Neural cell (in vitro differentiated cells): ENCODE results near the gene LDB3. TPM values are rescaled to one million over a fixed set of nuclear protein-coding genes. Genes with fewer than 3 reads are reported as not detected.

Experiments
- H2AFZ ChIP-seq: fragments of 200-600, 300-800 bp; sonication (generic), shearing (Covaris generic); 2 replicates; pipeline ENCODE4 v1.6.0; 2014; ENCODE audit warnings: low read depth, mild to moderate bottlenecking, antibody characterized with exemption, low read length, moderate library complexity
- H3F3A ChIP-seq: fragments of 200-600 bp; shearing (Covaris generic); 2 replicates; pipeline ENCODE4 v1.6.1; 2016; ENCODE audit warnings: mild to moderate bottlenecking, moderate library complexity, mixed read lengths, antibody characterized with exemption, low read length; ENCODE audit not compliant: insufficient read depth, poor library complexity, severe bottlenecking
- H3K27ac ChIP-seq: fragments of 200-600, 300-800 bp; sonication (generic), shearing (Covaris generic); 2 replicates; pipeline ENCODE4 v1.5.1; 2014; ENCODE audit warnings: mild to moderate bottlenecking, low read length, moderate library complexity
- H3K27me3 ChIP-seq: fragments of 300-800, 200-600 bp; sonication (generic), shearing (Covaris generic); 2 replicates; pipeline ENCODE4 v1.6.0; 2014; ENCODE audit warnings: mild to moderate bottlenecking, low read depth, low read length, moderate library complexity; ENCODE audit not compliant: insufficient read depth
- H3K36me3 ChIP-seq: fragments of 300-800, 200-600 bp; sonication (generic), shearing (Covaris generic); 2 replicates; pipeline ENCODE4 v1.5.1; 2014; ENCODE audit warnings: mild to moderate bottlenecking, antibody characterized with exemption, low read length, moderate library complexity; ENCODE audit not compliant: insufficient read depth
- H3K4me2 ChIP-seq: fragments of 300-800, 200-600 bp; sonication (generic), shearing (Covaris generic); 2 replicates; pipeline ENCODE4 v1.6.0; 2014; ENCODE audit warnings: mild to moderate bottlenecking, low read length
- H3K4me3 ChIP-seq: fragments of 300-800, 200-600 bp; sonication (generic), shearing (Covaris generic); 2 replicates; pipeline ENCODE4 v1.5.1; 2014; ENCODE audit warnings: mild to moderate bottlenecking, low read length, moderate library complexity
- H3K79me2 ChIP-seq: fragments of 200-600 bp; shearing (Covaris generic); replicated peaks from 2 replicates; pipeline ENCODE4 v1.6.0; 2014; ENCODE audit warnings: mild to moderate bottlenecking, low read length, moderate library complexity; ENCODE audit not compliant: insufficient read depth
- H3K9ac ChIP-seq: fragments of 300-800, 200-600 bp; sonication (generic), shearing (Covaris generic); 2 replicates; pipeline ENCODE4 v1.6.1; 2016; ENCODE audit warnings: mild to moderate bottlenecking, low read length, mixed read lengths
- H3K9me2 ChIP-seq: fragments of 200-600 bp; shearing (Covaris generic); 2 replicates; pipeline ENCODE4 v1.6.1; 2016; ENCODE audit warnings: mild to moderate bottlenecking, low read length, mixed read lengths; ENCODE audit not compliant: insufficient read depth
- H3K9me3 ChIP-seq: fragments of 200-600, 300-800 bp; sonication (generic), shearing (Covaris generic); 2 replicates; pipeline ENCODE4 v1.6.1; 2016; ENCODE audit warnings: mild to moderate bottlenecking, mixed run types, low read length, moderate library complexity, mixed read lengths
- H4K20me1 ChIP-seq: fragments of 200-600 bp; shearing (Covaris generic); 2 replicates; pipeline ENCODE4 v1.6.1; 2016; ENCODE audit warnings: mild to moderate bottlenecking, mixed run types; ENCODE audit not compliant: insufficient read depth
- EP300 ChIP-seq: fragments of 450-650 bp; conservative IDR thresholded peaks from 2 replicates; pipeline ENCODE4 v1.6.1; 2014; ENCODE audit warnings: antibody characterized with exemption, mild to moderate bottlenecking, moderate library complexity; ENCODE audit not compliant: poor library complexity, severe bottlenecking
- EZH2 ChIP-seq: fragments of 200-600, 300-800 bp; shearing (Covaris generic), sonication (generic); IDR thresholded peaks from 2 replicates; pipeline ENCODE4 v1.6.1; 2014; ENCODE audit warnings: antibody characterized with exemption, low read length, borderline replicate concordance, mild to moderate bottlenecking; ENCODE audit not compliant: insufficient read depth, poor library complexity, severe bottlenecking
- MXI1 ChIP-seq: fragments of 450-650 bp; conservative IDR thresholded peaks from 2 replicates; pipeline ENCODE4 v1.6.1; 2014; ENCODE audit warnings: antibody characterized with exemption, mild to moderate bottlenecking; ENCODE audit not compliant: poor library complexity, severe bottlenecking
- POLR2AphosphoS5 ChIP-seq: IDR thresholded peaks from 2 replicates; pipeline ENCODE4 v1.6.1; 2012
- RAD21 ChIP-seq: fragments of 450-650 bp; conservative IDR thresholded peaks from 2 replicates; pipeline ENCODE4 v1.6.1; 2014; ENCODE audit warnings: antibody characterized with exemption, mild to moderate bottlenecking, moderate library complexity
- SMC3 ChIP-seq: fragments of 450-650 bp; conservative IDR thresholded peaks from 2 replicates; pipeline ENCODE4 v1.6.1; 2014; ENCODE audit warnings: antibody characterized with exemption, mild to moderate bottlenecking, moderate library complexity; ENCODE audit not compliant: poor library complexity
- TAF1 ChIP-seq: IDR thresholded peaks from 2 replicates; pipeline ENCODE4 v1.6.1; 2012; ENCODE audit warnings: low read depth
- polyA plus RNA-seq: library from polyadenylated mRNA; depleted of rRNA; stranded (reverse); fragments of >200 nt; gene quantifications from 2 replicates; pipeline ENCODE4 v1.2.3, GENCODE V29; 2014
- TF ChIP-seq, protein P1 (sequence below): IDR thresholded peaks from 2 replicates; pipeline ENCODE4 v1.6.1; 2012; ENCODE audit warnings: borderline replicate concordance
- TF ChIP-seq, protein P2 (sequence below): fragments of 450-650 bp; IDR thresholded peaks from 2 replicates; pipeline ENCODE4 v1.5.1; 2014; ENCODE audit warnings: antibody characterized with exemption, mild to moderate bottlenecking, moderate library complexity; ENCODE audit not compliant: poor library complexity, severe bottlenecking

LDB3 gene
- polyA plus RNA-seq, 1 donor from 2014 or later = 0.12 TPM

DNA sequence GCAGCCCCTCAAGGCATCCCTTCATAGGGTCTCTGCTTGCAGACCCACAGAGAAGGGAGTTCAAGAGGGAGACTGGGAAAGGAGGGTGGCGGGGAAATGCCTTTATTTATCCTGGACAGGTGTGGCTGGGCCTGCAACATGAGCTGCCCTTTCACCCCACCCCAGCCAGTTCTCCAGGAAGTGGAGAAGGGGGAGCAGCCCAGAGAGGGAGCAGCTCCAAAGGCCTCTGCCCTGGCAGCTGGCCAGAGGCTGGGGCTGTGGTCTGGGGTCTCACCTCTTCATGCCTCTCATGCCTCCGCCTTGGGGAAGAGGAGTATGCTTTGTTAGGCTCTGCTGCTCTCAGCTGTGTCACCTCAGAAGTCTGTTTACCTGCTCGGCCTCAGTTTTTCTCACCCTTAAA is 3.1 kb downstream of the LDB3 start:
- H3K27ac ChIP-seq = no peak overlapping the region
- H3K4me3 ChIP-seq = no peak overlapping the region
- no peaks in the 10 kb centered on the region for H3K9me3 ChIP-seq
- no peak overlapping the region for H2AFZ ChIP-seq
- no peaks in the 10 kb centered on the region for H3F3A ChIP-seq
- no peaks in the 10 kb centered on the region for H3K27me3 ChIP-seq
- H3K9ac ChIP-seq = no peak overlapping the region
- TF ChIP-seq EP300 (no peak), TAF1 (no peak), MXI1 (no peak), RAD21 (no peak), SMC3 (no peak), EZH2 (no peak), POLR2AphosphoS5 (no peak)
- TF ChIP-seq, protein P1, sequence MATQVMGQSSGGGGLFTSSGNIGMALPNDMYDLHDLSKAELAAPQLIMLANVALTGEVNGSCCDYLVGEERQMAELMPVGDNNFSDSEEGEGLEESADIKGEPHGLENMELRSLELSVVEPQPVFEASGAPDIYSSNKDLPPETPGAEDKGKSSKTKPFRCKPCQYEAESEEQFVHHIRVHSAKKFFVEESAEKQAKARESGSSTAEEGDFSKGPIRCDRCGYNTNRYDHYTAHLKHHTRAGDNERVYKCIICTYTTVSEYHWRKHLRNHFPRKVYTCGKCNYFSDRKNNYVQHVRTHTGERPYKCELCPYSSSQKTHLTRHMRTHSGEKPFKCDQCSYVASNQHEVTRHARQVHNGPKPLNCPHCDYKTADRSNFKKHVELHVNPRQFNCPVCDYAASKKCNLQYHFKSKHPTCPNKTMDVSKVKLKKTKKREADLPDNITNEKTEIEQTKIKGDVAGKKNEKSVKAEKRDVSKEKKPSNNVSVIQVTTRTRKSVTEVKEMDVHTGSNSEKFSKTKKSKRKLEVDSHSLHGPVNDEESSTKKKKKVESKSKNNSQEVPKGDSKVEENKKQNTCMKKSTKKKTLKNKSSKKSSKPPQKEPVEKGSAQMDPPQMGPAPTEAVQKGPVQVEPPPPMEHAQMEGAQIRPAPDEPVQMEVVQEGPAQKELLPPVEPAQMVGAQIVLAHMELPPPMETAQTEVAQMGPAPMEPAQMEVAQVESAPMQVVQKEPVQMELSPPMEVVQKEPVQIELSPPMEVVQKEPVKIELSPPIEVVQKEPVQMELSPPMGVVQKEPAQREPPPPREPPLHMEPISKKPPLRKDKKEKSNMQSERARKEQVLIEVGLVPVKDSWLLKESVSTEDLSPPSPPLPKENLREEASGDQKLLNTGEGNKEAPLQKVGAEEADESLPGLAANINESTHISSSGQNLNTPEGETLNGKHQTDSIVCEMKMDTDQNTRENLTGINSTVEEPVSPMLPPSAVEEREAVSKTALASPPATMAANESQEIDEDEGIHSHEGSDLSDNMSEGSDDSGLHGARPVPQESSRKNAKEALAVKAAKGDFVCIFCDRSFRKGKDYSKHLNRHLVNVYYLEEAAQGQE = no peak
- TF ChIP-seq, protein P2, sequence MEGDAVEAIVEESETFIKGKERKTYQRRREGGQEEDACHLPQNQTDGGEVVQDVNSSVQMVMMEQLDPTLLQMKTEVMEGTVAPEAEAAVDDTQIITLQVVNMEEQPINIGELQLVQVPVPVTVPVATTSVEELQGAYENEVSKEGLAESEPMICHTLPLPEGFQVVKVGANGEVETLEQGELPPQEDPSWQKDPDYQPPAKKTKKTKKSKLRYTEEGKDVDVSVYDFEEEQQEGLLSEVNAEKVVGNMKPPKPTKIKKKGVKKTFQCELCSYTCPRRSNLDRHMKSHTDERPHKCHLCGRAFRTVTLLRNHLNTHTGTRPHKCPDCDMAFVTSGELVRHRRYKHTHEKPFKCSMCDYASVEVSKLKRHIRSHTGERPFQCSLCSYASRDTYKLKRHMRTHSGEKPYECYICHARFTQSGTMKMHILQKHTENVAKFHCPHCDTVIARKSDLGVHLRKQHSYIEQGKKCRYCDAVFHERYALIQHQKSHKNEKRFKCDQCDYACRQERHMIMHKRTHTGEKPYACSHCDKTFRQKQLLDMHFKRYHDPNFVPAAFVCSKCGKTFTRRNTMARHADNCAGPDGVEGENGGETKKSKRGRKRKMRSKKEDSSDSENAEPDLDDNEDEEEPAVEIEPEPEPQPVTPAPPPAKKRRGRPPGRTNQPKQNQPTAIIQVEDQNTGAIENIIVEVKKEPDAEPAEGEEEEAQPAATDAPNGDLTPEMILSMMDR = no peak
- H3K9me2 ChIP-seq = no peaks in the 10 kb centered on the region
- no peak overlapping the region for H3K4me2 ChIP-seq
- no peaks in the 10 kb centered on the region for H4K20me1 ChIP-seq
- no peaks in the 10 kb centered on the region for H3K36me3 ChIP-seq
- H3K79me2 ChIP-seq = no peaks in the 10 kb centered on the region

DNA sequence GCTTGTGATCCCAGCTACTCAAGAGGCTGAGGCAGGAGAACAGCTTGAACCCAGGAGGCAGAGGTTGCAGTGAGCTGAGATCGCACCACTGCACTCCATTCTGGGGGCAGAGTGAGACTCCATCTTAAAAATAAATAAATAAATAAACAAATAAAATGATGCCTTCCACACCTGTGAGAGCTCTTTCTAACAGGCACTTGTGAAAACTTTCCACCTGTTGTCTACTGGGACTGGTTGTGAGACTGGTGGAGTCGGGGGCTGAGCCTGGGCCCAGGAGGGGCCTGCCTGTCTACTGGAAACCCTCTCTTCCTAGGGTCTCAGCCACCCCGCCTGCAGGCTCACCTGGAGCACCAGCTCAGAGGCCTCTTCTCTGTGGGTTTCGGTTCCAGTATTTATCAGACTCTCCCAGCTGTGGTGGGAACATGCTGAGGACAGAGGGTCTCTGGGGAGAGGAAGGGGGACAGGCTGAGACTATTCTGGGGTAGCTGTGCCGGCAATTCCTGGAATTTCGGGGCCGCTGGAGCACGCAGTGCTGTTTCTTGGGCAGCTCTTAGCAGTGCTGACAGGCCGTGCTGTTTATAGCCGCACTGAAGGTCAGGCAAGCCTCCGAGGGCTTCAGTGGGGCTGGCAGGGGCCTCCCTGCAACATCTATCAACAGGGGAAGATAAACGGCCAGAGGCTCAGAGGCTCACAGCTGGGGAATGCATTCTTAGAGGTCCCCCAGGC is 3.8 kb downstream of the LDB3 start:
- H3K4me3 ChIP-seq = no peak overlapping the region
- H3K36me3 ChIP-seq = no peaks in the 10 kb centered on the region
- TF ChIP-seq MXI1 (no peak), EP300 (no peak), TAF1 (no peak), EZH2 (no peak), RAD21 (no peak), SMC3 (no peak), POLR2AphosphoS5 (no peak)
- TF ChIP-seq, protein P1 = no peak
- TF ChIP-seq, protein P2 = no peak
- H3F3A ChIP-seq = no peaks in the 10 kb centered on the region
- no peaks in the 10 kb centered on the region for H3K27me3 ChIP-seq
- no peak overlapping the region for H2AFZ ChIP-seq
- H3K9ac ChIP-seq = no peak overlapping the region
- no peaks in the 10 kb centered on the region for H4K20me1 ChIP-seq
- no peak overlapping the region for H3K27ac ChIP-seq
- no peaks in the 10 kb centered on the region for H3K79me2 ChIP-seq
- no peak overlapping the region for H3K4me2 ChIP-seq
- no peaks in the 10 kb centered on the region for H3K9me2 ChIP-seq
- no peaks in the 10 kb centered on the region for H3K9me3 ChIP-seq
